Tibial nerve (tissue), 4 donors: ENCODE data around the gene DEPDC1B.
"Not testable (repeated sequence)": the region's sequence is repeated elsewhere in the genome, so short reads cannot be mapped to it uniquely, and the experiment has no call there.

ENCODE experiments used
- EP300 ChIP-seq, 2 donors: sonication (generic); formaldehyde crosslinking; IDR thresholded peaks; one replicate each; pipeline ENCODE4 v1.6.1; 2017; ENCODE audit warnings: antibody characterized with exemption in 2 of 2, mild to moderate bottlenecking in 1 of 2
- POLR2A ChIP-seq, 2 donors: fragments of 450-650 bp; IDR thresholded peaks; one replicate each; pipeline ENCODE4 v1.6.1; 2017; ENCODE audit warnings: antibody characterized with exemption in 2 of 2, mild to moderate bottlenecking in 2 of 2, moderate library complexity in 2 of 2
- TF ChIP-seq, protein P1 (sequence below), 5 experiments: fragments of 200-600 bp in 3 of 5; fragments of 450-650 bp in 2 of 5; sonication (generic) in 3 of 5; IDR thresholded peaks; one replicate each; pipeline ENCODE4 v1.5.1; 2016 to 2019; ENCODE audit warnings: antibody characterized with exemption in 5 of 5, mild to moderate bottlenecking in 3 of 5, moderate library complexity in 2 of 5

DNA sequence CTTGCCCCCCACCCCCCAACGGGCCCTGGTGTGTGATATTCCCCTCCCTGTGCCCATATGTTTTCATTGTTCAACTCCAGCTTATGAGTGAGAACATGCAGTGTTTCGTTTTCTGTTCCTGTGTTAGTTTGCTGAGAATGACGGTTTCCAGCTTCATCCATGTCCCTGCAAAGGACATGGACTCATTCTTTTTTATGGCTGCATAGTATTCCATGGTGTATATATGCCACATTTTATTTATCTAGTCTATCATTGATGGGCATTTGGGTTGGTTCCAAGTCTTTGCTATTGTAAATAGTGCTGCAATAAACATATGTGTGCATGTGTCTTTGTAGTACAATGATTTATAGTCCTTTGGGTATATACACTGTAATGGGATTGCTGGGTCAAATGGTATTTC, 11.9 kb upstream of the DEPDC1B start:
- TF ChIP-seq, protein P1, sequence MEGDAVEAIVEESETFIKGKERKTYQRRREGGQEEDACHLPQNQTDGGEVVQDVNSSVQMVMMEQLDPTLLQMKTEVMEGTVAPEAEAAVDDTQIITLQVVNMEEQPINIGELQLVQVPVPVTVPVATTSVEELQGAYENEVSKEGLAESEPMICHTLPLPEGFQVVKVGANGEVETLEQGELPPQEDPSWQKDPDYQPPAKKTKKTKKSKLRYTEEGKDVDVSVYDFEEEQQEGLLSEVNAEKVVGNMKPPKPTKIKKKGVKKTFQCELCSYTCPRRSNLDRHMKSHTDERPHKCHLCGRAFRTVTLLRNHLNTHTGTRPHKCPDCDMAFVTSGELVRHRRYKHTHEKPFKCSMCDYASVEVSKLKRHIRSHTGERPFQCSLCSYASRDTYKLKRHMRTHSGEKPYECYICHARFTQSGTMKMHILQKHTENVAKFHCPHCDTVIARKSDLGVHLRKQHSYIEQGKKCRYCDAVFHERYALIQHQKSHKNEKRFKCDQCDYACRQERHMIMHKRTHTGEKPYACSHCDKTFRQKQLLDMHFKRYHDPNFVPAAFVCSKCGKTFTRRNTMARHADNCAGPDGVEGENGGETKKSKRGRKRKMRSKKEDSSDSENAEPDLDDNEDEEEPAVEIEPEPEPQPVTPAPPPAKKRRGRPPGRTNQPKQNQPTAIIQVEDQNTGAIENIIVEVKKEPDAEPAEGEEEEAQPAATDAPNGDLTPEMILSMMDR (IDR thresholded peaks at IDR 0.05): not testable (repeated sequence)
- TF ChIP-seq POLR2A, EP300 (IDR thresholded peaks at IDR 0.05): not testable (repeated sequence)
